GM19238 (cell line): ENCODE data around the gene TAS1R2.
"Not testable (repeated sequence)": the region's sequence is repeated elsewhere in the genome, so short reads cannot be mapped to it uniquely, and the experiment has no call there.

Experiments used
- DNase-seq: peaks from one replicate; pipeline ENCODE4 v3.0.0; 2011; ENCODE audit warnings: low spot score; ENCODE audit not compliant: insufficient read length

Gene TAS1R2

GRCh38 chr1:18884419-18884717 is 24.9 kb upstream of the TAS1R2 start:
- DNase-seq, result no peak

DNA sequence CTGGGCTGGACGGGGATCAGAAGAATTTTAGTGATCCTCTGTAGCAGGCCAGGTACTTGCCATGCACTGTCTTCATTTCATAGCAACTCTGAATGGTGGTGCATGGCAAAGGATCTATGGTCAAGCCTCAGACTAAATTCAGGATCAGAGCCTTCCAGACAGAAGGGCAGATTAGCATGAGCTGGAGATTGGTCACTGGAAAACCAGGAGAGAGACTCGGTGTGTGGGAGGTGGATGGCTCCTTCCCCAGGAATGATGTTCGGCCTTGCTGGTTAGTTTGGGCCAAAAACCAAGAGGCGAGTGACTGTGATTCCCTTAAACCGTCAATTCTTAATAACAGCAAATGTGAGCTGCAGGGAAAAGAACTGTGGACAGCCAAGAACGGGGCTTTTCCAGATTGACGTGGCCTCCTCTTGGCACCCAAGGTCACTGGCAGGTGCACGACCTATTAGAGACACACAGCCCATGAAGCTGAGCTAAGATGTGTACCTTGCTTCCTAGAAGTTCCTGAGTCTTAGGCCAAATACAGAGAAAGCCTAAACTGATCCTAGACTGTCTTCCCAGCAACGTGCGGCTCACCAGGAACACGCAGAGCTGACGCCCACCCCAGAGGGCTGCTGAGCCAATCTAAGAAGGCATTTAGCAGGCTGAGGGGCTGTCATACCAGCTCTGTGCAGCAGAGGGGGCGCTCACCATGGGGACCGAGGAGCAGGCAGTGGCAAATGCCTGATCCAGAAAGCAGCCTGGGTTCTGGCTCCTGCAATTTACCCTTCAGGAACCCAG is 24.4 kb upstream of the TAS1R2 start:
- peak; percentile 51 for DNase-seq

GRCh38 chr1:18883079-18883478 is 23.6 kb upstream of the TAS1R2 start:
- DNase-seq, result no peak

- DNase-seq, result no peak
Observed at GRCh38 chr1:18882486-18882885, 23.0 kb upstream of the TAS1R2 start.

GRCh38 chr1:18881642-18882431 is 22.4 kb upstream of the TAS1R2 start:
- DNase-seq, result no peak

GRCh38 chr1:18881164-18881563 is 21.7 kb upstream of the TAS1R2 start:
- DNase-seq, result no peak

DNA sequence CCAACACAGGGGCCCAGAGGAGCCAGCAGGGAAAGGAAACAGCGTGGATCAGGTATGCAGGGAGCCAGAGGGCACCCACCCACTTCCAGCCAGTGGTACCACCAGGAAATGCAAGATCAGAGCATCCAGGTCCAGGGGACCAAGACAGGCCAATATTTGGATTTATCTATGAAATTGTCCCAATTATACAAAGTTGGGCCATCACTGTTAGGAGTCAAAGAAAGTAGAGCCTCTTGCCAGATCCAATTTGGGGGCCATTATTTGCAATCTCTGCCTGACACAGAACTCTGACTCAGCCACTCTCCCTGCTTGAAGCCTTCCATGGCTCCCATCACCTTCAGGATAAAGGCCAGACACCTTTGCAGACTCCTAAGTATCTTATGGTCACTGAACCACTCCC is 21.1 kb upstream of the TAS1R2 start:
- DNase-seq, result no peak

DNA sequence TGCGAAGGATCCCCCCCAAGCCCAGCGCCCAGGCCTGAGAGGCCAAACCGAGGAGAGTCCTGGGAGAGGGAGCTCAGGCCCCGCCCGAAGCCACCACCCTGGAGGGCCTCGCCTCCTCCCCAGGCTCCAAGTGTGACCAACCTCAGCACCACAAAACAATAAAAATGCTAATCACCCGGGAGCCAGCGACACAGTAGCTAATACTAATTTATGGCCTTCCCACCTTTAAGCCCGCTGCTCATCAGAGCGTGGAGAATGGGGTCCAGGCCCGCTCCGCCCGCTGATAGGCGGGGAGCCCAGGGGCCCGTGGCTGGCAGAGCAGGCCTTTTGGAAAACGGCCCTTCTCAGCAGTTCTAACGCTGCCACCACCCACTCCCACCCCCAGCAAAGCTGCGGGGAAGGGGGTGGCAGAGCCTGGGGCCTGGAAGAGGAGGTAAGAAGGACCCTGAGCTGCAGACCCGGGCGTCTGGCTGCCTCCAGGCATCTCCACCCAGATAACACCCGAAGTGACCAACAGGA is 20.4 kb upstream of the TAS1R2 start:
- DNase-seq, result no peak

DNA sequence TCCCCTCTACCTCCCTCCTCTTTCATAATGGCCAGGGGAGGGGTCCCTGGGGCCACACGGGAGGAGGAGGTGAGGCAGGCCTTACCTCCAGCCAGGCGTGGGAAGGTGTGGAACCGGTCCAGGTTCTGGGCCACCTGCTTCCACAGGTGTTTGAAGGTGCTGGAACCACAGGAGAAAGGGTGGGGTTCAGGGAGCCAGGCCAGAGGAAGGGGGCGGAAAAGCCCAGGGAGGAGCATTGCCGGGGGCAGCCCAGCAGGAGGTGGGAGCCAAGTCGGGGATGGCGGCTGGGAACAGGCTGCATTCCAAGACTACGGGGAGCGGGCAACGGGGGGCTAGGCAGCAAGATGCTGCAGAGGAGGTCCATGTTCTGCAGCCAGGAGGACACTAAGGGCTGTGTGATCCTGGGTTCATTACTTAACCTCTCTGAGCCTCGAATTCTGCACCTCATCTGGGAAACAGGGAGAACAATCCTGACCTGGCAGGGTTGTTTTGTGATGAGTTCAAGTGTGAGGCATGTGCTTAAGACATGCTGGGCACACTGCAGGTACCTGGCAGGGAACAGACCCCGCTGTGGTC is 19.8 kb upstream of the TAS1R2 start:
- DNase-seq, result no peak

DNA sequence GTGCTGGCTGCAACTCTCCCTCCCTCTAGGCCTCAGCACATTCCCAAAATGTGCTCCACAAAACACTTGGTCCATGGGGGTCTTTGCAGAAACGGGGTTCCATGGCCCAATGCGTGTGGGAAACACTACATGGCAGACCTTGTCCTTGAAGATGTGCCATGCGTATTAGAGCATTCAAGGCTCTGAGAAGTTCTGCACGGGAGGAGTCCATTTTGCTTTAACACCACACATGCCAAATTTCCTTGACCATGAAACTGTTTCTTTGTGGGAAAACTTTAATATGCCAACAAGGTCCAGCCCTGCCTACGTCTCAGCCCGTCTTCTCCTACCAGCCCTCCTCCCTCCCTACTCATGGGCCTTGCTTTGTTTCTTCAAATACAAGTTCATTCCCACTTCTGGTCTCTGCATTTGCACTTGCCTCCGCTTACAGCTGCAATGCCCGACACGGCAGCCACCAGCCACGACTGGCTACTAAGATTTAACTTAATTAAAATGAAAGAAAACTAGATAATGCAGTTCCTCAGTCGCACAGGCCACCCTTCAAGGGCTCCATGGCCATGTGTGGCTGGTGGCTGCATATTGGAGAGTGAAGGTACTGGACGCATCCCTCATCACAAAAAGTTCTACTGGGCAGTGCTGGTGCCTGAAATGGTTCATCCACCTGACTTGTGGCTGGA is 19.2 kb upstream of the TAS1R2 start:
- DNase-seq, result no peak

GRCh38 chr1:18877282-18877681 is 17.8 kb upstream of the TAS1R2 start:
- no peak for DNase-seq

DNA sequence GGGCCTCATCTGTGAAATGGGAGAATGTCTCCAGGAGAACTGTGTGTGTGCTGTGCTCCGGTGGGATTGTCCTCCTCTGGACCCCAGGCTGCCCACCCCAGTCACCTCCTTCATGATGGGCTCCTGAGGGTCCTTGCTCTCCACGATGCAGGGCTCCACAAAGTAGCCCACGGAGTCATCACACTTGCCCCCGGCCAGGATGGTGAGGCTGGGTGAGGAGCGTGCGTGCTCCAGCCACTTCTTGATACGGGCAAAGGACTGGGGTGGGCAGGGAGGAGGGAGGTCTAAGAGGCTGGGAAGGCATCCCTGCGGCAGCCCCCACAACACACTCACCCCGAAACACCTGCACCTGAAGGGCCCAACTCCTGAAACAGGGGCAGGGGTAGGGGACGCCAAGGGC is 16.8 kb upstream of the TAS1R2 start:
- DNase-seq, result no peak

DNA sequence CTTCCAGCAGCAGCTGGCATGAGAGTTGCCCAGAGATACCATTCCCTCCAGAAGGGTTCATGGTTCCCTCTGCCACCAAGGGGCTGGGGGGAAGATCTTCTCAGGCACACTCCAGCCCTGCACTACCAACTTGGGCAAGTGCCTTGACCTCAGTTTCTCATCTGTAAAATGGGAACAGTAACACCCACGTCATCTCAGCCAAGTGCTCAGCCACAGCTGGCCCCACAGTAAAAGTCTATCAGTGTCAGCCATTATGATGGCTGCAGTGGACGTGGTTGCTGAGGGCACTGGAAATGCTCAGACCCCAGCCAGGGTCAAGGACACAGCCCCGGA is 16.3 kb upstream of the TAS1R2 start:
- DNase-seq, result no peak

GRCh38 chr1:18875107-18875795 is 15.8 kb upstream of the TAS1R2 start:
- peak; percentile 66 for DNase-seq

DNA sequence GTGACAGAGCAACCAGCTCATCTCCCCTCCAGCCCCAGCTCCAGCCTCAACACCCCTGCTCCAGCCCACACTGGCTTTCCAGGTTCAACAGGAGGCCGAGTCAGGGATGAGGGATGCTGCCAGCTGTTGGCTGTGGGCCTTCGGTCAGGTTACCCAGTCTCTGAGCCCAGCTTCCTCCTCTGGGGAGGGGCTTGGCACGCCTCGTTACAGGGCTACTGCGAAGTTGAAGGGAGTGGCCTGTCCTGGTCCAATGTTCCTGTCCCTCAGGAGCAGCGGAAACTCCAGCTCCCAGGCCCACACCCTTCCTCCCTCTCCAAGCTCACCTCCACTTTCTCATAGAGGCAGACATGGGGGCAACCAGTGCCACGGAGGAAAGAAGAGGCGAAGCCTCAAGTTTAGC is 15.1 kb upstream of the TAS1R2 start:
- no peak for DNase-seq

GRCh38 chr1:18874036-18874435 is 14.6 kb upstream of the TAS1R2 start:
- no peak for DNase-seq

GRCh38 chr1:18872071-18872611 is 12.7 kb upstream of the TAS1R2 start:
- no peak for DNase-seq

DNA sequence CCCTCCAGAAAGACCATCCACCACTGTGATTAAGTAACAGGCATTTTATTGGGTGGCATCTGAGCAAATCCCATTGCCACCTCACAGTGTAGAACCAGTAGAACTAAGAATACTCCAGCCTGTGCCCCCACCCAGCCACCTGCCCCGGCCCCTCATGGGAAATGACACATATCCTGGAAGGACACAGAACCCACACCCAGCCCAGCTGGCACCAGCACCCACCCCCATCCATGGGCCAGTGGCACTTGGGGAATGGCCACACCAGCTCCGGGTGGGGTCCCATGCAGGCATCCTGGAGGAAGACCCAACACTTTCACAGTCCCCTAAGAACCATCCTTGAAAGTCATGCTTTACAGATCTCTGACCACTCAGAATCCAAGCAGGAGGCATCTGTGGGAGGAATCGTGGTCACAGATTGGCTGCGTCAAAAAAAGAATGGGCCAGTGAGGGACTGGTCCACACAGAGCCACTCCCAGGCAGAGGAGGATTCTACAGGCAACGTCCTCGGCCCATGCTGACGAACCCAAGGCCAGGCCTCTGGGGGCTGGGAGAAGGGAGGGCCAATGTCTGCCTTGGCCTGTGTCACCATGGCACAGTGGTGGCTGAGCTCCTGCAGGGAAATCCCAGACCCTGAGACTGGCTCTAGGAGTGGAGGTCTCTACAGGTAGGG is 12.1 kb upstream of the TAS1R2 start:
- DNase-seq, result no peak

DNA sequence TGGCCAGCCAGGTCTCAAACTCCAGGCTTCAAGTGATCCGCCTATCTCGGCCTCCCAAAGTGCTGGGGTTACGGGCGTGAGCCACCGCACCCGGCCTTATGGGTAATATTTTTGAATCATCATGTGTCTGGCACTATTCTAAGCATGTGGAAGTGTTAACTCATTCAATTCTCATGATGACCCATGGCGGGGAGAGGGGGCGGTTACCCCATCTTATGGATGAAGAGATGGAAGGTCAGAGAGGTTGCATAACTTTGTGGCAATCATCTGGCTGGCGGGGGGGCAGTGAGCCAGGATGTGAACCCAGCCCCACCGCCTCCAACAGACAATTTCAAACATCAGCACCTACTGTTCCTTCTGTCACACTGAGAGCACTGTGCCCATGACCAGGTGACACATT is 11.5 kb upstream of the TAS1R2 start:
- DNase-seq, result no peak

DNA sequence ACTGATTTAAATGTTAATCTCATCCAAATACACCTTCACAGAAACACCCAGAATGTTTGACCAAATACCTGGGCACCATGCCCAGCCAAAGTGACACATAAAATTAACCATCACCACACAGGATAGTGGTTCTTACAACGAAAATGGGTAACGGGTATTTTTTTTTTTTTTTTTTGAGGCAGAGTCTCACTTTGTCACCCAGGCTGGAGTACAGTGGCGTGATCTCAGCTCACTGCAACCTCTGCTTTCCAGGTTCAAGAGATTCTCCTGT is 11.1 kb upstream of the TAS1R2 start:
- DNase-seq, result not testable (repeated sequence)
